NCI-H1436 (cell line): ENCODE data around the gene AGMAT.

Experiments
- DNase-seq: peaks from one replicate; lab custom pipeline; 2025; lab: John Stamatoyannopoulos, UW

Gene AGMAT

DNA sequence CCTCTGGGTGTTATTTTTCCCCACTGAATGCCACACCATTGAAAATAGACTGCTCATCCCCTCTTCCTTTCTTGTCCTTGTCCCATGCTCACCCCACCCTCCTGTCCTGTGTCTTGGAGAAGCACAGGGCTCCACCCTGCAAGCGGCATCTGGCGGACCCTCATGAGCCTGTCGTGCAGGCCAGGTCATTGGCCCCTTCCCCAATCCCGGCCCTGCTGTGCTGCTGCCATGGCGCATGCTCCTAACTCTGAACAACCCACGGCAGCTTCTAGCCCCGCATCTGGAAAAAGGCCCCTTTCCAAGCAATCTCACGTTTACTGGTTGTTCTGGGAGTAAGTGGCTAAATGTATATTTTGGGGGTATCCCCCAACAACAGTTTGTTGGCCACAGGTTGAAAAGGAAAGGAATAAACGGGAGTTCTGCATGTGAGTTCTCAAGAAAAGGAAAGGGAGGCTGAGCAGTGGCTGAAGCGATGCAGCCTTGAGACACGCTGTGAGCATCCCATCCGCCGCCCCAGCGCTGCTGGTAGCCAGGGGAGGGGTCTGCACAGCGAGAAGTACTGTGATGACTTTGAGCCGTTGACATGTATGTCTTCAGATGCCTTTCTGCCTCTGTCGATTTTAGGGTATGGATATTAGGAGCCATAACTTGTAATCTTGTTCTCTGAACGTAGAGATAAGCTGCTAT lies 16.3 kb downstream of the AGMAT start:
- DNase-seq = no peak

DNA sequence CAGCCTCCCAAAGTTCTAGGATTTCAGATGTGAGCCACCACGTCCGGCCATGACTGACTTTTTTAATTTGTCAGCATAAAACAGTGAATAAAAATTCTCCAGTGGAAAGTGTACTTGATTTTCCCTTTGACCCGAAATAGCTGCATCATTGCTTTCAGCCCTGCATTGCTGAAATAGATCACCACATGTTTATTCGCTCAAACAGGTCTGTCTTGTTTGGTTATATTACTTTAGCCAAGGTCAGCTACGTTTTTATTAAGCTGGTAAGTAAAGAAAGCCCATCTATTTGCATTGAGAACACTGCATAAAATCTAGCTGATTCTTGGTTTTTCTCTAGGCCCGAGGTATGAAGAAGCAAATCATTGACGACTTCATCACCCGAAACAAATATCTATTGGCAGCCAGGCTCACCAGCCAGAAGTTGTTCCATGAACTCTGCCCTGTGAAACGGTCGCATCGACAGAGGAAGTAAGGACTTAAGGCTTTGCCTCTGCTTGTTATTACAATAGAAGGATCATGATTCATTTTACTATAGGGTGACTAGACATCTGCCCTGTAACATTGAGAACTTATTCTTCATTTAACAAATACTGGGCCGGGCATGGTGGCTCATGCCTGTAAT lies 25.6 kb downstream of the AGMAT start:
- no peak for DNase-seq

DNA sequence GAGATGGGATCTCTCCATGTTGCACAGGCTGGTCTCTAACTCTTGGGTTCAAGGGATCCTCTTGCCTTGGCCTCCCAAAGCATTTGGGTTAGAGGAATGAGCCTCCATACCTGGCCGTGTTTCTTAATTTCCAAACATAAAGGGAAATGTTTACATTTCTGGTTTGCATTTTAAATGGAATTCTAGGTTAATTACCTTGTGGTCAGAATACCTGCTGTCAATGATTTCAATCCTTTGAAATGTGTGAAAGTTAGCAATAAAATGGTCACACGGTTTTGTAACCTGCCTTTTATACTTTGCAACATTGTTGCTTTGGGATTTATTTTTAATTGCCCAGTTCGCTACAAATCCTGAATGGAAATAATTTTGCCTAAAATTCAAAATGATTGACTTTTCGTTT lies 26.3 kb downstream of the AGMAT start:
- DNase-seq = no peak

DNA sequence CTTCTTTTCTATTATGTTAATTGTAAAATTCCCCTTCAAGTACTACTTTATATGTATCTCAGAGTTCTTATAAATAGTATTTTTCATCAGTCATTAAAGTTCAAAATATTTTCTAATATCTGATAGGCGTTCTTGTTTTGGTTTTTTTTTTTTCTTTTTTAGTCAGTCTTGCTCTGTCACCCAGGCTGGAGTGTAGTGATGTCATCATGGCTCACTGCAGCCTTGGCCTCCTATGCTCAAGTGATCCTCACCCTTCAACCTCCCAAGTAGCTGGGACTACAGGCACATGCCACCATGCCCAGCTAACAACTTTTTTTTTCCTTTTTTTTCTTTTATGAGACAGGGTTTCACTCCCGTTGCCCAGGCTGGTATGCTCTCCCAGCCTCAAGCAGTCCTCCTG lies 27.3 kb downstream of the AGMAT start:
- DNase-seq = no peak

DNA sequence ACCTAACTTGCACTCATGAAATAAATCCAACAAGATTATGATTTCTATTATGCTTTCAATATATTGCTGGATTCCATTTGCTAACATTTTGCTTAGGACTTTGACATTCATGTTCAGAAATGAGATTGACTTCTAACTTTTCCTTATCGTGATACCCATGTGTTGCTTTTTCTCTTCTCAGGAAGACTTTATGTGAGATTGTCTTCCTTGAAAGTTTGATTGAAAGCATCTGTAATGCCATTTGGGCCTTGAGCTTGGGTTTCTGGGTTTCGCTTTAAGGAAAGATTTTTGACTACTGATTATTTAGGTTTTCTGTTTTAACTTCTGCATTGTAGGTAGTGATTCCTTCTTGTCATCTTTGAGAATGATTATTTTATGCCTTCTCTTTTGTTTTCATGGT lies 27.8 kb downstream of the AGMAT start:
- no peak for DNase-seq

DNA sequence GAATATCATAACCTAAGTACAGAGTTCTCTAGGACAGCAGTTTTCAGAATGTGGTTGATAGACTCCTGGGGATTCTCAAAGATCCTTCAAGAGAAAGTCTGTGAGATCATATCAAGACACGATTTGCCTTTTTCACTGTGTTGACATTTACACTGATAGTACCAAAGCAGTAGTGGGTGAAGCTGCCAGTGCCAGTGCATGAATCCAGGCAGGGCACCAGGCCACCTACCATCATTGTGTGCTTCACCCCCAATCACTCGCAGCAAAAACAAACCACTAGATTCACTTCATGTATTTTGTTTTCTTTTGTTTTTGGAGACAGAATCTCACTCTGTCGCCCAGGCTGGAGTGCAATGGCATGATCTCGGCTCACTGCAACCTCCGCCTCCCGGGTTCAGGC lies 34.3 kb downstream of the AGMAT start:
- DNase-seq = no peak

DNA sequence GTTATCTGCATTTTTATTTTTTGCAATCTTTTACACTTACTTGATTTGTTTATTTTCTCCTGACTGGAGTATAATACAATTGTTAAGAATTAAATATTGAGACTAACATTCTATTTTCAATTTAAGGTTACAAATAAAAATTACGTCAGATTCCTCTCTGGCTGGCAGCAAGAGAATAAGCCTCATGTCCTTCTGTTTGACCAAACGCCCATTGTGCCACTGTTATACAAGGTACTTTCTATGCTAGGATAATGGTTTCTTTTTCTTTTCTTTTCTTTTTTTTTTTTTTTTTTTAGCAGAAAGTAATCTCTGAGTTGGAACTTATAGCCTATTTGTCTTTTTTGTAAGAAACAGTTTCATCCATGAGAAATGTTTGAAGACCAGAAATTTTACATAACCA lies 38.2 kb downstream of the AGMAT start:
- DNase-seq = no peak

DNA sequence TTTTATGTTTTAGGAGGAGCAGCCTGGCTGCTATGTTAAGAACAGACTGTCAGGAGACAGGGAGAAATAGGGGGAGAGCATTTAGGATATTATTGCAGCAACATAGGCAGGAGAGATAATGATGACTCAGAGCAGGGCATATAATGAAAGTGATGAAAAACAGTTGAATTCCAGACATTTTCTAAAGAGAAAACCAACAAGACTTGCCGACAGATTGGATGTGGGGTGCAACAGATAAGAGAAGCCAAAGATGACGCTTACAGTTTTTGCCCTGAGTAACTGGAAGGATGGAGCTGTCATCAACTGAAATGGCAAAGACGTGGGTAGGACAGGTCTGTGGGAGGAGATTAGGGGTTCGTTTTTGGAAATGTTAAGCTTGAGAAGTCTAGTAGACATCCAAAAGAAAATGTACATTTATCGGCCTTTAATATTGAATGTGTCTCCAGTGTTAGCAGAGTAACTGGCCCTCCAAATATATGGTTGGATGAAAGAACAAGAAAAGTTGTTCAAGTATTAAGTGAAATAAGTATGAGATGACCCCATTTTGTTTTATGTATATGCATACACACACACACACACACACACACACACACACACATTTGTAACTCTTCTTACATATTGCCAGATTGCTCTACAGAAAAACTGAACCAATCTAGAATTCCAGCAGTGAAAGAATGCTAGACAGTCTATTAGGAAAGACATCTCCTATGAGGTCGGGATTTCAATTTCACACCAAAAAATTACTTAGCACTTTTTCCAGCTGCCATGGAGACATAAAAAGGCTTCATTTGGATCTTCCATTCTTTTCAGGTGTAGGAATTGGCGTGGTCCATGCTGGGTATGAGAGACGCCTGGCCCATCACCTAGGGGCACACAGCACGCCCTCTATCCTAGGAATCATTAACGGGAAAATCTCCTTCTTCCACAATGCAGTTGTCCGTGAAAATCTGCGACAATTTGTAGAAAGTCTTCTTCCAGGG lies 41.0 kb downstream of the AGMAT start:
- no peak for DNase-seq

DNA sequence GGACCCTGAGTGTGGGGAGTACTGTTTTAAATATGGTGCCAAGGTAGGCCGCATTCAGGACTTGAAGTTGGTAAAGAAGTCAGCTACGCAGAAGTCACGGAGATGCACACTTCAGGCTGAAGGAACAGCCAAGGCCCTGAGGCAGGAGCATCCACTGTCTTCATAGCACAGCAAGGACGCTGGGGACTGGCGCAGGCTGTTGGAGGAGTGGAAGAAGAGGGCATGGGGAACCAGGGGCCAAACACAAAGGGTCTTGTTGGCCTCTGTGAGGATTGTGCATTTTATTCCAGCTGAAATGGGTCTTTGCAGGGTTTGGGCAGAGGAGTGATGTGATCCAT lies 41.6 kb downstream of the AGMAT start:
- DNase-seq = no peak

DNA sequence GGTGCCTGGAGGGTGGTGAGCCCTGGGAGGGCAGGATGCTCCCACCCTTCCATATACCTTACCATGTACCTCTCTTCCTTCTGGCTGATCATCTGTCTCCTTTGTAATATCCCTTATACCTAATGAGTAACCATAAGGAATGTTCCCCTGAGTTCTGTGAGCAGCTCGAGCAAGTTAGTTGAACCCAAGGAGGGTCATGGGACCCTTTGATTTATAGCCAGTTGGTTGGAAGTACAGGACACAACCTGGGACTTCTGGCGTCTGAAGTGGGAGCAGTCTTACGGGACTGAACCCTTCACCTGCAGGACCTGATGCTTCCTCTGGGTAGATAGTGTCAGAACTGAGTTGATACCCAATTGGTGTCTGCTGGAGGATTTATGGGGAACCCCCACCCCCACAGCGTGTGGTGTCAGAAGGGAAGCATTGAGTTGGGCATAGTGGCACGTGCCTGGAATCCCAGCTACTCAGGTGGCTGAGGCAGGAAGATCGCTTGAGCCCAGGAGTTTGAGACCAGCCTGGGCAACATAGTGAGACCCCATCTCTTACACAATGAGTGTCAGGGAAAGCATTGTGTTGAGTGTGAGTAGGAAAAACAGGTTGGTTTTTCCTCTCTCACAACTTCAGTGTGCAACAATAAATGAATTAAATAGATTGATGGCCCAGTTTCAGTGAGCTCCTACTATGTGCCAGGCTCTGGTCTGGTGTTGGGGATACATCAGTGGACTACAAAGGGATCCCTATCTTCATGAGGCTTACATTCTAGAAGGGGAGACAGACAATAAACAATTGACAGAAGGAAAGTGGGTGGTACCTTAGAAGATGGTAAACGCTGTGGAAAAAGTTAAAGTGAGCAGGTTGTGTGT lies 42.2 kb downstream of the AGMAT start:
- DNase-seq = no peak

DNA sequence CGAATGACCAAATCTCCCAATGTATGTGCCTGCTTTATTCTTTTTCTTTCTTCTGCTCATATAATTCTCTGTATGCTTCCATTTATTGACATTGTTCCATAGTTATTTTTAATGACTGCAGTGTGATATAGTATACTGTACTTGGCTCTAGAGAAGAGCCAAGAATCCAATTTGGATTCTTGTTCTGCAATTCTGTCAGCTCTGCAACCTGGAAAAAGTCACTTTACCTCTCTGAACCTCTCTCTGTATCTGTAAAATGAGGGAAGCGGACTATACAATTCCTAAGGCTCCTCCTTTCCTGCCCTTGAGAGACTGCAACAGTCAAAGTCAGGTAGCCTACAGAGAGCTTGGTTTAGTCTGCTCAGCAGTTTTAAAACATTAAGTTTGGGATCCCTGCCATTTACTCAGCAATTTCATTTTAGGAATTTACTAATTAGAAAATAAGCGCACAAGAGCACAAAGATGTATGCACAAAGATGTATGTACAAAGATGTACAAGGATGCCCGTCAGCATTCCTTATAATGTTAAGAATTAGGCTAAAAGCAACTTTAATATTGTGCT lies 43.5 kb downstream of the AGMAT start:
- no peak for DNase-seq

DNA sequence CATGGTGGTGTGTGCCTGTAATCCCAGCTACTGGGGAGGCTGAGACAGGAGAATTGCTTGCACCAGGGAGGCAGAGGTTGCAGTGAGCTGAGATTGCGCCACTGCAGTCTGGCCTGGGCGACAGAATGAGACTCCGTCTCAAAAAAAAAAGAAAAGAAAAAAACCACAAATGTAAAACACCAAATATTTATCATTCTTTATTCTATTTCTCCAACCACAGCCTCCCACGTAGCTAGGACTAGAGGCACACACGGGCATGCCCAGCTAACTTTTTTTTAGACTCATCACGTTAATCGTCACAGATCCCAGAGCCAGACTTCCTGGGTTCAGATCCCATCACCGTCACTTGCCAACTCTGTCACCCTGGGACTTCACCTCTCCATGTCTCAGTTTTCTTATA lies 44.7 kb downstream of the AGMAT start:
- DNase-seq = no peak

DNA sequence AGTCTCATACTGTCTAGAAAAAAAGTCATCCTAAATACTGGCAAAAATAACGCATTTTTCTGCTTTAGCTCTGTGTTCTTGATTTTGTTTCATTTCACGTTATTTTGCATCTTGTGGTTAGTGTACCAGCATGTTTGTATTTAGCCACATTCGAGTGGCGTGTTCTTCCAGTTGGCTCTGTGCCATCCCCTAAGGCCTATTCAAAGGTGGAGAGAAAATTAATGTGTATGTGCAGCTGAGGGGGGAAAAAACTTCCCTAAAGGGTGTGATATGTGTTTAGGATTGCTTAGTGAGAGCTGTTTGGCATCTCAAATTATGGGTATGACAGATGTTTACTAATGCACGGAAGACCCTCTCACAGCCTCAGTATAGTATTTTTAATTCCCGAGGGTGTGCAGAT lies 46.1 kb downstream of the AGMAT start:
- DNase-seq = peak; percentile 8

DNA sequence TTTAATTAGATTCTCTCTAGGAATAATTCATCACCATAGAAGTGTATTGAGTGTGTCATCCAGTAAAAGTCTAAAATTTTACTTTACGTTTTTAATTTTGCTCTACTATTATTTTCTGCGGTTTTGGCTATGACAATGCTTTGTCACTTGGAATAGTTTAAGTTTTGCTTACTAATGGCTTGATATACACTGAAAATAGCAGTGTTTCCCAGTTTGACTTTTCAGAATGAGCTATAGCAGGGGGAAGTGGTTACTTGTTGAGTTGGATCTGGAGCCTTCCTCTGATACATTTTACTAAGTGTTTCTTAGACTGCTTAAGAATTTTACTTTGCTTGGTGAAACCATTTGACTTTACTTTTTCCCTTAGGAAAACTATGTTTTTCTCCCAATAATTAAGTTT lies 53.2 kb downstream of the AGMAT start:
- no peak for DNase-seq

DNA sequence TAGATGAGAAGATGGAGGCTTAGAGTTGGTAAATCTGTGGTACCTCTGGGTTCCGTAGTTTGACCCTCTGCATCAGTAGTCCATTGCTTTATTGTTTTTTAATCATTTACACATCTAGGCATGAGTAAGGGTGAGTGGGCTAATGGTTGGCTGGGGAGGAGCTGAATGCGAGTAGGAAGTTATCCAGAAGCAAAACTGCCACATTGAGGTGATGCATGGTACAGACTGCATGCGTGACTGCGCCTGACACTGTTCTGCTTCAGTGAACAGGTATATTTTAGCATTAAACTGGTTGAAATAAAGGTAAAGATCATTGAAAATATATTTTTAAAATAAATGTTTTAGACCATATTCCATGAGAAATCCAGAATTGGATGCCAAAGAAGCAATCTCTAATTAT lies 53.8 kb downstream of the AGMAT start:
- no peak for DNase-seq

DNA sequence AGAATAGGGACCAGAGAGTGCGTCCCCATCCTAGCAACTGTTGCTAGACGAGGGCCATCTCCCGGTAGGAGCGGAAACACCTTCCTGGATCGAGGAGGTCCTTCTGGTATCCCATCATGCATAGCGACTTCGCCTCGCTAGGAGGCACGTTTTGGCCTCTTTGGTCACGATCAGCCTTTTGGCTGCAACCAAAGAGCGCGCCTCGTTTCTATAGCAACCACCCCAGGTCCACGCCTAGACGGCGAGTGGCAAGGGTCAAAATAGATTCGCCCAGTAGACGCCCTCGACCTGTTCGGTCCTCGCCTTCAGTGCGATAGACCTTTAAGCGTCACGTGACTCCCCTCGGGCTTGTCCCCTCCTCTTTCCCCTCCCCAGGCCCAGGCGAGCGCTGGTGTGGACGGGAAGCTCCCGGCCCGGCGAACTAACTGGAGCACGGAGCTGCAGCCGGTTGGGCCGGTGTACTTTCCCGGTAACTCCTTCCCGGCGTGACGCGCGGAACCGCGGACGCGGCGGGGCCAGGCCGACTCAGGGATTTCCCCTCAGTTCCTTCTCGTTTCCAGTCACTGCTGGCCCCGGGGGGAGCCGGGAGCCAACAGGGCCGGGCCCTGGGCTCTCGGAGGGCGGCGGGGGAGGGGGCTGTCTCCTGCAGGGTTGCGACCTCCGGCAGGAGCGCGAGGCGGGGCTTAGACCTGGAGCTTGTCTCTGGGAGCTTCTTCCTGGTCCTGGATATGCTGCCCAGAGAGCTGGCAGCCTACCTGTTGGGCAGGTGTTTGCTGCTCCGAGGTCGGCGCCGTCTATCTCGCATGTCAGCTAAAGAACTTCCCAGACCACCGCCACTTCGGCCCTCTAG lies 58.1 kb downstream of the AGMAT start, which contains the start of gene DNAJC16:
Gene DNAJC16 (plus strand): TSS at position 359 of the 850 bp plus-strand sequence. CDS start 2,258 bp downstream, outside the sequence.
- DNase-seq = peak; percentile 99

DNA sequence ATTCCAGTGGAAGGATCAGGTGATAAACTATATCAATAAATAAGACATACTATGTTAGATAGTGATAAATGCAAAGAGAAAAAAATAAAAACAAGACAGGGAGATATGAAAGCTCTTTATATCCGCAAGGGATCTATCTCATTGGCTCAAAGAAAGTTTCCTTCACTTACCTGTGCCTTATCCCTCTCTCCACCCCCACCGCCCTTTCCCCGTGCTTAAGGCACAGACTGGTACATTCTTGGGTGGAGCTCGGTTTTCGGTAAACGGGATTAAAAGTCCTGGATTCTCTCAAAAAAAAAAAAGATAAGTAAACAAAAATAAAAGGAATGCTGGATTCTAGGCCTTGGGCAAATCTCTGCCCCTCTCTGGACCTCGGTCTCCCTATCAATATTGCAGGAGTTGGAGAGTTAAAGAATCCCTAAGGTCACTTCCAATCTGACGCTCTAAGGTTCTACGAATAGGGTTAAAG lies 58.8 kb downstream of the AGMAT start:
- no peak for DNase-seq

DNA sequence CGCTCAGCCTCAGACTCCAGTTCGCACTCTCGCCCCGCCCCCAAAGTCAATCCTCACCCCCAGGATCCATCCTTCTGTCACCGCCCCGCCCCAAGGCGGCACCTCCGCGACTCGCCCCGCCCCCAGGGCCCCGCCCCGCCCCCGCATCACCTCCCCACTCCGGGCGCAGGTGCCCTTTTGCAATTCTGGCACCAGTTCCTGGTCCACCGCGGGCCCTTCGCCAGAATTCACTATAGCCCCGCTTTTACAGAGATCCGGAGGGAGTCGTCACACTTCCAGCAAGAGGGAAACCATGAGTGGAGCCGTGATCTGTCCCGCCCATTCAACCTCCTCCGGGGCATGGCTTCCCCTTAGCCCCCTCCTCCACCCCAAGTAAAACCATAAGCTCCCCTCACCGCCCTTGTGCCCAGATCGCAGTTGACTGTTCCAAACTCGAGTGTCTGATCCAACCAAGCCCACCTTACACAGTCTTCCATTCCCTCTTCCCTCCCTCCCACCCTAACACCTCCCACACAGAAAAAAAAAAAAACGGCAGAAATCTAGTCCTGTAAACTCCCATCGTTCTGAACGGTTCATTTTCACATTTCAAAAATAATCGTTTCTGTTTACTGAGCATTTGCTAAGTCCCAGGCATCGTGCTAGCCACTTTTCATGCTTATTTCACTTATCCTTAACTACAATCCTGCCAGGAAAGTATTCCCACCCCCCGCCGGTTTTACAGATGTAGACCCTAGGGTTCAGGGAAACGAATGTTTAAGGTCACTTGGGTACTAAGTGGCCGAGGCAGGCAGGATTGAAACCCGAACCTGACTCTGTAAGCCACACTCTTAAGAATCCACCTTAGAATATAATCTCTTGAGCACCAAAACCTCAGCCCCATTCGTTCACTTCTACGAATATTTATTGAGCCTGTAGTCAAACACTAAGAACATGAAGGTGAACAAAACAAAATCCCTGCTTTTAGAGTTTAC lies 59.5 kb downstream of the AGMAT start:
- no peak for DNase-seq
